GM19238 (cell line): ENCODE results near the gene DMRTB1.

Experiments
- DNase-seq: peaks from one replicate; pipeline ENCODE4 v3.0.0; 2011; ENCODE audit warnings: low spot score; ENCODE audit not compliant: insufficient read length

DMRTB1 gene

DNA sequence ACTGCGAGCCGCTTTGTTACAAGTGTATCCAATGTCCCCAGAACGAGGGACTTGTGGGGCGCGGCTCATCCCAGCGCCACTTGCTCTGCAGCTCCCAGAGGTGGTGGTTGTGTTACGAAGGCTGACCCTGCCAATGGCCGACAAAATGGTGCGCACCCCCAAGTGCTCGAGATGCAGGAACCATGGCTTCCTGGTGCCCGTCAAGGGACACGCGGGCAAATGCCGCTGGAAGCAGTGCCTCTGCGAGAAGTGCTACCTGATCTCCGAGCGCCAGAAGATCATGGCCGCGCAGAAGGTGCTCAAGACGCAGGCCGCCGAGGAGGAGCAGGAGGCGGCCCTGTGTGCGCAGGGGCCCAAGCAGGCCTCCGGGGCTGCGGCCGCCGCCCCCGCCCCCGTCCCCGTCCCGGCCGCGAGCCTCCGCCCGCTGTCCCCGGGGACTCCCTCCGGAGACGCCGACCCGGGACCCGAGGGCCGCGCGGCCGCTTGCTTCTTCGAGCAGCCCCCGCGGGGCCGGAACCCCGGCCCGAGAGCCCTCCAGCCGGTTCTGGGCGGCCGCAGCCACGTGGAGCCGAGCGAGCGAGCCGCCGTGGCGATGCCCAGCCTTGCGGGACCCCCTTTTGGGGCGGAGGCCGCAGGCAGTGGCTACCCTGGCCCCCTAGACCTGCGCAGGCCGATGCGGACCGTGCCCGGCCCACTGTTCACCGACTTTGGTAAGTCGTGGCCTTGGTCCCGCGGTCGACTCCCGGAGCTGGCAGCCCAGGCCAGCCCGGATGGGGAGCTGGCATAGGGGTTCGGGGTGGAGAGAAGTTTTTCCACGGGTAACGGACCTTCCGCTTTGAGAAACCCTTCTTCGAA is at the start of gene DMRTB1:
DMRTB1 (plus strand) TSS at position 79 of the 855 bp plus-strand sequence; CDS start at position 134, 55 bp downstream.
- DNase-seq = no peak

DNA sequence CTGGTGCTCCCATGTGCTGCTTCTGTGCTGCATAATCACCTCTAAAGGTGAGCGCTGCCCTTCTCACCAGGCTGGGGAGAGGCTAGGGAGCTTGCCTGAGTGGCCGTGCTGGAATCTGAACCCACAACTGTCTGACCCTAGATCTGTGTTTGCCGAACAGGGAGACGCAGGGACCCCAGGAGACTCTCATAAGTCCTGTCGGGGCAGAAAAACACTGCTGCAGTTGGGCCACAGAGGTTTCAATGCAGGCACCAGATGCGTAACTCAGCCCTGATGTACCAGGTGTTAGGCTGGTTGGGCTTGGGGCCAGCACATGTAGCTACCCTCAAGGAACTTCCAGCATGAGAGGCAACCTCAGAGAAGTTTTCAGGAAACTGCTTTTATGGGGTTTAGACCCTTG is 49.5 kb upstream of the DMRTB1 start:
- DNase-seq = no peak

DNA sequence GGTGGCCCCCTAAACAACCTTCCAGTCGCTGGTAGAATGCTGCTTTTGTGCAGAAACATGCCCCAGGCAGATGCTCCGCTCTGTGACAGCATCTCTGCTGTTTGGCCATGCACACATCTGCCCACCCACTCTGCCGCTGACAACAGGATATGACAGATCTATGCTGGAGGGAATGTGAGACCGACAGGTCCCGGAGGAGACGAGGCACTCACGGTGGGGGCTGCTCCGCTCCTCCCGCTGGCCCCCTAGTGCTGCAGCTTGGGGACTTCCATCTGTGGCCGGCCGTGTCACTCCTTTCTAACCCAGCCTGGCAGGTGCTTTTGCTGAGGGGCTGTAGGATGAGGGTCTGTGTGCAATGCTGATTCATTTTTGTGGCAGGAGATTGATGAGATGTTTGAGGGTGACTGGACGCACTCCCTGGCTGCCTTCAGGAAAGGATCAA is 49.1 kb upstream of the DMRTB1 start:
- no peak for DNase-seq

DNA sequence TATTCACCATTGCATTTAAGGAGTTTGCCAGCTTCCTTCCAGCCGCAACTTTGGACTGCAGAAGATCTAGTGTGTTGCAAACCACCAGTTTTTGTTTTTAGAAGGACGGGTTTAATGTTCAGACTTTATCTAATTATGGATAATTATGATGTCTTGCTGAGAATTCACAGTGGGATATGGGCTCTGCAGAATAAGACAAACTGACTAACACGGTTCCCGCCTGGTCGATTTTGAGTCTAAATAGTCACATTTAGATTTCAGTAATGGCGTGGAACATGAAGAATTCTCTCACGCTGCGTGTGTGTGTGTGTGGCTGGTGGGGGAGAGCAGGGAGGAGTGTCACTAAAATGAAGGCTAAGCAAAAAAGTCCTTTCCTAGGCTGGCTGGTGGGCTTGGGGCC is 48.5 kb upstream of the DMRTB1 start:
- no peak for DNase-seq

GRCh38 chr1:53411541-53412152 is 47.6 kb upstream of the DMRTB1 start:
- no peak for DNase-seq

DNA sequence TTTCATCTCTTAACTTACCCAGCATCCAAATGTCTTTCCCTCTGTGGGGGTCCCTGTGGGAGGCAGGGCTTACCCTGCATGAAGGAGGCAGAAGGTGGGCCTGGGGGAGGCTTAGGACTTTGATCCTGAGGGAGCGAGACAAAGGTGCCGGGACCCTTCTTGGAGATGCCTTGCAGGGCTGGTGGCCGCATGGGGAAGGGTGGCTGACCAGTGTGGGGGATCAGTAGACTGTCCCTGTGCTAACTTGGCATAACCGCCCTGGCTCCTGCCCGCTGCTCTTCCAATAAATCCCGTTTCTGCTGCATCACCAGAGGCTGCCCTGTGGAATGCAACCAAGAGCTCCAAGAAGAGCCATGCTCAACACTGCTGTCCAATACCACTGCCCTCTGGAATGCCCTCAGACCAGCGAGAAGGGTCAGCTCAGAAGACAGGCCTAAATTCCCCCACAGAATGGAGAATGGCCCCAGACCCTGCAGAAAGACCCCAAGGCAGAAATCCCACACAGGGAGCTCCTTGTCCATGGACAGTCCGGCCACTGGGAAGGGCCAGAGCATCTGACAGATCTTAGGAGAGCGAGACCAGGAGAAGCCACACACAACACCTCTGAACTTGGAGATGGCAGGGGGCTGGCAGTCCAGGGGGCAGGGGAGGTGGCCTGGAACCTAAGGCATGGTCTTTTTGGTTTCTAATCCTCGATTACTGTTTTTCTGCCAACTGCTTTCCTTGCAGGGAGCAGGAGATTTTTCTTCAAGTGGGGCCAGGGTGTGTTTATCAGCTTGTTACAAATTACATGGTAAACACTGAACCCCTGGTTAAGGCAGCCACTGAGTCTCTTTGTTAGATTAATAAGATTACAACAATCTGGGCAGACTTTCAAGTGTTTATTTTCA is 46.7 kb upstream of the DMRTB1 start:
- DNase-seq = no peak

- no peak for DNase-seq
Observed at GRCh38 chr1:53413175-53414001, 45.8 kb upstream of the DMRTB1 start.

DNA sequence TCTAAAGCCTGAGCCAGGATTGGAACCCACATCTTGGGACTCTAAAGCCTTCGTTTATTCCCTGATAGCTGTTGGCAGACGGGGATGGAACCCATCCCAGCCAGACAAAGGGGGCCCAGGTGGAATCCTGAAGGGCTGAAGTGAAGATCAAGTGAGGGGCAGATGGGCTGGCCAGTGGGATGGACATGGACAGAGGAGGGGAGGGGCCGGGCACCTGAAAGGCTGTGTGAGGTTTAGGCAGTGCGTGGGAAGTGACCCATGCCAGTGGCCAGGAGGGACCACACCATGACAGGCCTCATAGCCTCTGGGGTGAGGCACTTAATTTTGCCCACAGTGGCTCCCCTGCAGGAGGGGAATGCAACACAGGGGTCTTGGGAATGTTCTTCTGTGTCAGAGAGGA is 44.6 kb upstream of the DMRTB1 start:
- DNase-seq = no peak

DNA sequence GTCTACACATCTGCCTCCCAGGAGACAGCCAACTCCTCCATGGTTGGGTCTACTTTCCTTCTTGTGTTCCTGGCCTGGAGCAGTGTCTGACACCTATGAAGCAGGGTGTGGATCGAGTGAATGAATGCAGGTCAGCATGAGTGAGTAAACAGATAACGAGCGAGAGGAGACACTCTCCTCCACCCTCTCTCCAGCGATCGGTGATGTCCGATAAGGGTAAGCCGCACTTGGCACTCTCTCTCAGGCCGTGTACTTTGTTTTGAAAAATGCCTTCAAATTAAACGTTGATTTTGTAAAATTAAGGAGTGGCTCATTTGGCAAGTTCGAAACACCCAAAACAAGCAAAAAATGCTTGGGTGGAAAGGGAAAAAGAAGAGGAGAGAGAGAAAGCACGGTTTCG is 43.8 kb upstream of the DMRTB1 start:
- no peak for DNase-seq

DNA sequence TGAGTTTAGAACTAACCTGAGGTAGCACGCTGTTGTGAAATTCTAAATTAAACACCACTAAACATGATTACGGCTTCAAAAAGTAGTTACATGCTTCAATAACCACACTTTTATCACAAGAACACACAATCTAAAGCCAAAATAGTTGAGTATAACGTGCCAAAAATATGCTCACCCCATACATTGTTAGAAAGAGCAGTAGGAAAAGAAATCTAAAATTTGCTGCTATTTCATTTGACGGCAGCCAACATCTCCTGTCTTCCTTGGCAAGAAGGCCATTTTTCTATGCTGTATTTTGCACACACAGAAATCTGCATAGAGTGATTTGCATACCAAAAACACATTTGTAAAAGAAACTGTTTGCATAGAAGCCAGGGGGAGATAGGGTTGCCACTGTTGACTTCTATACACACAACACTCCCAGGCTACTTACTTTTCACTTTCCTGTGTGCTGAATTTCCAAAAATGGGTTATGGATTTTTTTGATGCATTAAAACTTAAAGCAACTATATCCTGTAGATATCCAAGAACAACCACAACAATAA is 42.9 kb upstream of the DMRTB1 start:
- no peak for DNase-seq

GRCh38 chr1:53417074-53417511 is 42.1 kb upstream of the DMRTB1 start:
- DNase-seq = no peak

GRCh38 chr1:53419034-53419433 is 40.2 kb upstream of the DMRTB1 start:
- no peak for DNase-seq

- no peak for DNase-seq
Observed at GRCh38 chr1:53420341-53420740, 38.9 kb upstream of the DMRTB1 start.

GRCh38 chr1:53421208-53421607 is 38.0 kb upstream of the DMRTB1 start:
- DNase-seq = no peak

DNA sequence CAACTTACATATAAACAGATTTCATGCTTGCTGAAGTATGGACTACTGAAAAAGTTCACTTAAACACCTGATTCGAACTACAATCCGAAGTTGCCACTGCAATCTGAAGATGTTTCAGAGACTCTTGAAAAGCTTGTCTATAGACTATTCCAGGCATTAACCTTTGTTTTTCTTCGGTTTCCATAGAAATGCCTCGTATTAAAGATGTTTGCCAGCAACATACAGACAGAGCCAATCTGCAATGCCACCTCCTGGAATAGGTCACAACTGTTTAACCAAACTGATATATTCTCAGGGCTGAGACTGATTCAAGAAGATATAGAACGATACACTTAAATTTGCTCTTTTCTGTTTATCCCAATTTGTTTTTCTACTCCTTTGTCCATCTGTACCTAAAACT is 28.9 kb upstream of the DMRTB1 start:
- no peak for DNase-seq

DNA sequence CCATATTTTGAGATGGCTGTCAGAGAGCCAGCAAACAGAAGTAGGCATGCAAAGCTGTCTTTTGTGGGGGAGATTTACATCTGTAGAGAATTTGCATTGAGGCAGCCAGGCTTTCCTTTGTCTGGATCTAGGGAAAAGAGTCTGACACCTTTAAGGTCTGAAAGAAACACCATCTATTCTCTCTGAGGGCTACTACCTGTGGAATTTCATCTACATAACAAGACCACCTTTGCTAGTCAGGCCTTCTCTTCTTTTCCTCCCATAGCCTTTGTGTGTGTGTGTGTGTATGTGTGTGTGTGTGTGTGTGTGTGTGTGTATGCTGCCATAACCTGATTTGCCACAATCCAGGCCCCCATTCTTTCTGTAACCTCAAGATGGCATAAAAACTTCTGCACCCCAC is 28.4 kb upstream of the DMRTB1 start:
- no peak for DNase-seq

GRCh38 chr1:53431244-53431643 is 28.0 kb upstream of the DMRTB1 start:
- no peak for DNase-seq

DNA sequence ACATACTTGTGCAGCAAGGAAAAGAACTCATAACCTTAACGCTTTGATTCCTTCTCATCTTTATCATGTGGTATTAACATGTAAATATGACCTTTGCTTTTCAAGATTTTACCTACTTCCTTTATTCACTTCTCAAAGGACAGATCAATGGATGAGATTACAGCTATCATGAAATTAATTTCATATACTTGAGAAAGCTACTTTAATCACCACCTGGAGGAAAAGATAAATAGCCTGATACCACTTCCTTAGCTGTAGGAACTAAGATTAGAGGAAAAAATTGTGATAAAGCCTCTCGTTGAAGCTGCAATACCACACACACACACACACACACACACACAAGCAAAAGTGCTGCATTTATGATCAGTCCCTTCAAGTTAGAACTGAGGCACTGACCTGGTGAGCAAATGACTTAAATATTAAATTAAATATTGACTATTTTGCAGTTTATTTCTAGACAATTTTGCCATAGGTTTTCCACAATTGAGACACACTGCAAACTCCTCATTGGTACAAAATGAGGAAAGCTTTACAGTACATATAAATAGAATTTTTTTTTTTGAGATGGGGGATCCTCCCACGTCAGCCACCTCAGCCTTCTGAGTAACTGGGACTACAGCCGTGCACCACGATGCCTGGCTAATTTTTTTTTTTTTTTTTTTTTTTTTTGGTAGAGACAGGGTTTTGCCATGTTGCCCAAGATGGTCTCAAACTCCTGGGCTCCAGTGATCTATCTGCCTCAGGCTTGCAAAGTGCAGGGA is 27.2 kb upstream of the DMRTB1 start:
- no peak for DNase-seq

DNA sequence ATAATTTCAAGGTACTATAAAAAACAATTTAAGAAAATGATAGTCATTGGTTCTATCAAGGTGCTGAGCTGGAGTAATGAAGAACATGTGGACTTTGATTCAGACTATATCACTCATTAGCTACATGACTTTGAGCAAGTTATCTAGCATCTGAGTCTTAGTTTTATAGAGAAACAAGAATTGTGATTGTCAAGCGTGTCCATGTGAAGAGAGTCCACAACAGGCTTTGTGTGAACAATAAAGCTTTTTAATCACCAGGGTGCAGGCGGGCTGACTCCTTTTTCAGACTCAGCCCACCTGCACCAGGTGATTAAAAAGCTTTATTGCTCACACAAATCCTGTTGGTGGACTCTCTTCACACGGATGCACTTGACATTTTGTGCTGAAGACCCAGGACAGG is 26.6 kb upstream of the DMRTB1 start:
- no peak for DNase-seq
